Lower lobe of right lung (tissue), 2 donors: ENCODE results near the gene SLCO1B1. TPM values are rescaled to one million over a fixed set of nuclear protein-coding genes. Genes with fewer than 3 reads are reported as not detected.

ENCODE experiments used
- ATAC-seq, 2 donors: fragments of 200-7000 bp; cut with Tn5 transposase; one replicate each; pipeline ENCODE4 v1.9.1; 2020 to 2022; ENCODE audit warnings: mild to moderate bottlenecking in 2 of 2, moderate library complexity in 2 of 2
- DNase-seq: peaks from one replicate; pipeline ENCODE4 v3.0.0-alpha.2; 2020
- H3K27ac ChIP-seq: fragments of 200-600 bp; one replicate; pipeline ENCODE4 v1.8.0; 2022
- H3K27me3 ChIP-seq: fragments of 200-600 bp; one replicate; pipeline ENCODE4 v1.8.0; 2022; ENCODE audit warnings: low read depth
- H3K36me3 ChIP-seq: fragments of 200-600 bp; one replicate; pipeline ENCODE4 v1.8.0; 2022; ENCODE audit warnings: mild to moderate bottlenecking
- H3K4me1 ChIP-seq: fragments of 200-600 bp; one replicate; pipeline ENCODE4 v1.8.0; 2022
- H3K4me3 ChIP-seq: fragments of 200-600 bp; one replicate; pipeline ENCODE4 v1.8.0; 2022; ENCODE audit warnings: mild to moderate bottlenecking
- H3K9me3 ChIP-seq: fragments of 200-600 bp; one replicate; pipeline ENCODE4 v1.8.0; 2022
- CTCF ChIP-seq: fragments of 200-600 bp; IDR thresholded peaks from one replicate; pipeline ENCODE4 v1.8.0; 2022; ENCODE audit warnings: antibody characterized with exemption, mild to moderate bottlenecking
- intact Hi-C: fragments of 100-400 bp; cut with DNase I; formaldehyde crosslinking; loops from one replicate; pipeline ENCODE4 v1.11.0; 2022
- total RNA-seq: library from RNA; stranded (reverse); fragmentation: NEBNext Ultra II Directional; extraction: Animal tissue kit (Norgen Biotek cat#: 25700); gene quantifications from one replicate; pipeline ENCODE4 v1.2.1, GENCODE V29; 2021
- donor health status: DM: no; HTN: yes; CAD: no; lungs with severe emphysema.

Gene SLCO1B1
- total RNA-seq, 1 donor from 2014 or later, result not detected

- DNase-seq (no peak), ATAC-seq (no peak)
- Histone ChIP-seq H3K36me3 (no peaks in the 10 kb centered on the region), H3K4me3 (no peak overlapping the region), H3K4me1 (no peaks in the 10 kb centered on the region), H3K27ac (no peak overlapping the region), H3K9me3 (no peaks in the 10 kb centered on the region), H3K27me3 (no peaks in the 10 kb centered on the region)
- intact Hi-C loops, result no loop called here
- TF ChIP-seq CTCF, result no peak
These were observed 90.8 kb downstream of the SLCO1B1 start for GRCh38 chr12:21221778-21222177.

GRCh38 chr12:21223930-21224329 lies 92.9 kb downstream of the SLCO1B1 start:
- DNase-seq, result no peak
- Histone ChIP-seq H3K9me3 (no peaks in the 10 kb centered on the region), H3K27me3 (no peaks in the 10 kb centered on the region), H3K27ac (no peak overlapping the region), H3K36me3 (no peaks in the 10 kb centered on the region), H3K4me1 (no peaks in the 10 kb centered on the region), H3K4me3 (no peak overlapping the region)
- intact Hi-C loops, result no loop called here
- no peak for TF ChIP-seq CTCF
- ATAC-seq, result no peak

- Histone ChIP-seq H3K27ac (no peak overlapping the region), H3K36me3 (no peaks in the 10 kb centered on the region), H3K9me3 (no peaks in the 10 kb centered on the region), H3K27me3 (no peaks in the 10 kb centered on the region), H3K4me1 (no peaks in the 10 kb centered on the region), H3K4me3 (no peak overlapping the region)
- intact Hi-C loops, result no loop called here
- DNase-seq, result no peak
- no peak for ATAC-seq
- TF ChIP-seq CTCF, result no peak
These were observed 103.4 kb downstream of the SLCO1B1 start for GRCh38 chr12:21234395-21234794.

GRCh38 chr12:21239866-21240265 lies 108.9 kb downstream of the SLCO1B1 start:
- H3K27ac ChIP-seq, result no peak overlapping the region
- ATAC-seq (no peak), DNase-seq (no peak)
- intact Hi-C loops, result no loop called here
- no peaks in the 10 kb centered on the region for H3K9me3 ChIP-seq
- H3K4me1 ChIP-seq, result no peaks in the 10 kb centered on the region
- TF ChIP-seq CTCF, result no peak
- no peaks in the 10 kb centered on the region for H3K27me3 ChIP-seq
- H3K4me3 ChIP-seq, result no peak overlapping the region
- H3K36me3 ChIP-seq, result no peaks in the 10 kb centered on the region

GRCh38 chr12:21248679-21249078 lies 117.7 kb downstream of the SLCO1B1 start:
- ATAC-seq, result no peak
- Histone ChIP-seq H3K4me3 (no peak overlapping the region), H3K9me3 (no peaks in the 10 kb centered on the region), H3K27me3 (no peaks in the 10 kb centered on the region), H3K4me1 (no peaks in the 10 kb centered on the region), H3K27ac (no peak overlapping the region), H3K36me3 (no peaks in the 10 kb centered on the region)
- no peak for TF ChIP-seq CTCF
- intact Hi-C loops, result no loop called here
- no peak for DNase-seq

GRCh38 chr12:21252070-21252469 lies 121.1 kb downstream of the SLCO1B1 start:
- TF ChIP-seq CTCF, result no peak
- intact Hi-C loops, result no loop called here
- Histone ChIP-seq H3K27ac (no peak overlapping the region), H3K27me3 (no peaks in the 10 kb centered on the region), H3K9me3 (no peaks in the 10 kb centered on the region), H3K4me3 (no peak overlapping the region), H3K4me1 (no peaks in the 10 kb centered on the region), H3K36me3 (no peaks in the 10 kb centered on the region)
- no peak for ATAC-seq
- DNase-seq, result no peak
